ENCODE data around the gene NAA15. TPM values are rescaled to one million over a fixed set of nuclear protein-coding genes. Genes with fewer than 3 reads are reported as not detected.
"Not testable (repeated sequence)": the region's sequence is repeated elsewhere in the genome, so short reads cannot be mapped to it uniquely, and the experiment has no call there.

The NAA15 gene
- total RNA-seq, 5 donors from 2014 or later (not counting 1 experiment from before 2014, with no cell fraction given), result 45.1 to 64.0 (median 50.7) TPM

- POLR2A ChIA-PET; H3K4me3 Mint-ChIP-seq; H3K27ac ChIP-seq (ENCODE audit: low read length); H3K27me3 ChIP-seq (replicated peaks in 1 of 2; ENCODE audit: control insufficient read depth in 2 of 2, extremely low read depth in 1 of 2, insufficient read depth in 2 of 2, low read length in 1 of 2); H3K9me3 ChIP-seq; ATAC-seq (replicated peaks in 1 of 4); H3K36me3 ChIP-seq (ENCODE audit: control insufficient read depth in 2 of 2, extremely low read depth in 1 of 2, insufficient read depth in 1 of 2, low read length in 1 of 2); CTCF ChIA-PET; H3K27me3 Mint-ChIP-seq; H3K4me3 ChIP-seq (ENCODE audit: control insufficient read depth in 1 of 2, extremely low read depth in 1 of 2, low read length in 1 of 2); H3K27ac Mint-ChIP-seq; DNase-seq; H3K4me1 ChIP-seq (ENCODE audit: control insufficient read depth in 1 of 2, extremely low read depth in 1 of 2, insufficient read depth in 2 of 2, low read length in 2 of 2): not testable (repeated sequence)
- peaks cover 49% of the 10 kb centered on the region for H3K36me3 Mint-ChIP-seq
- no CpG with 5 or more reads among the region's 5 CpGs for WGBS (ENCODE audit: insufficient coverage)
- H3K4me1 Mint-ChIP-seq, result peaks cover 37 to 43% (median 40%) of the 10 kb centered on the region in 3 donors
- H3K9me3 Mint-ChIP-seq, result peaks cover 6 to 17% (median 7%) of the 10 kb centered on the region in 3 donors
Observed at GRCh38 chr4:139464512-139464911, 163.2 kb downstream of the NAA15 start.

- DNase-seq, result no peak
- Histone ChIP-seq H3K9me3 (peaks cover 2% of the 10 kb centered on the region), H3K27me3 (replicated peaks in 1 of 2; ENCODE audit: control insufficient read depth in 2 of 2, extremely low read depth in 1 of 2, insufficient read depth in 2 of 2, low read length in 1 of 2) (no peaks in the 10 kb centered on the region), H3K27ac (ENCODE audit: low read length) (no peak overlapping the region), H3K4me1 (ENCODE audit: control insufficient read depth in 1 of 2, extremely low read depth in 1 of 2, insufficient read depth in 2 of 2, low read length in 2 of 2) (peaks cover 0 to 4% of the 10 kb centered on the region in 2 experiments), H3K4me3 (ENCODE audit: control insufficient read depth in 1 of 2, extremely low read depth in 1 of 2, low read length in 1 of 2) (no peak overlapping the region), H3K36me3 (ENCODE audit: control insufficient read depth in 2 of 2, extremely low read depth in 1 of 2, insufficient read depth in 1 of 2, low read length in 1 of 2) (no peaks in the 10 kb centered on the region)
- WGBS (ENCODE audit: insufficient coverage), result no CpG with 5 or more reads among the region's 4 CpGs
- no peak overlapping the region for H3K27ac Mint-ChIP-seq
- no peak for ATAC-seq (replicated peaks in 1 of 4)
- no peak overlapping the region for H3K4me3 Mint-ChIP-seq
- POLR2A ChIA-PET, result interaction anchor here in 1 of 2 donors (0.5 kb wide), 1 partner anchor 177 kb away, joined by 6 read pairs; no protein-coding TSS in a partner anchor
- no peaks in the 10 kb centered on the region for H3K27me3 Mint-ChIP-seq
- peaks cover 6 to 20% (median 7%) of the 10 kb centered on the region in 3 donors for H3K9me3 Mint-ChIP-seq
- CTCF ChIA-PET, result interaction anchor here in 1 of 2 donors (0.6 kb wide), 1 partner anchor 849 kb away, joined by 3 read pairs; no protein-coding TSS in a partner anchor
- peaks cover 50% of the 10 kb centered on the region for H3K36me3 Mint-ChIP-seq
- peaks cover 35 to 41% (median 41%) of the 10 kb centered on the region in 3 donors for H3K4me1 Mint-ChIP-seq
Observed at GRCh38 chr4:139465922-139466321, 164.6 kb downstream of the NAA15 start.

GRCh38 chr4:139468756-139469155 lies 167.5 kb downstream of the NAA15 start:
- CTCF ChIA-PET, result interaction anchor here in 1 of 2 donors (0.6 kb wide), 1 partner anchor 13 kb away, joined by 4 read pairs; no protein-coding TSS in a partner anchor
- H3K27me3 Mint-ChIP-seq; H3K36me3 ChIP-seq (ENCODE audit: control insufficient read depth in 2 of 2, extremely low read depth in 1 of 2, insufficient read depth in 1 of 2, low read length in 1 of 2); H3K27me3 ChIP-seq (replicated peaks in 1 of 2; ENCODE audit: control insufficient read depth in 2 of 2, extremely low read depth in 1 of 2, insufficient read depth in 2 of 2, low read length in 1 of 2); H3K4me3 Mint-ChIP-seq; H3K27ac Mint-ChIP-seq; H3K27ac ChIP-seq (ENCODE audit: low read length); H3K4me1 ChIP-seq (ENCODE audit: control insufficient read depth in 1 of 2, extremely low read depth in 1 of 2, insufficient read depth in 2 of 2, low read length in 2 of 2); DNase-seq; ATAC-seq (replicated peaks in 1 of 4); H3K9me3 ChIP-seq; H3K4me3 ChIP-seq (ENCODE audit: control insufficient read depth in 1 of 2, extremely low read depth in 1 of 2, low read length in 1 of 2); POLR2A ChIA-PET: not testable (repeated sequence)
- Mint-ChIP-seq H3K36me3 (peaks cover 61% of the 10 kb centered on the region), H3K9me3 (peaks cover 6 to 26% (median 7%) of the 10 kb centered on the region in 3 donors), H3K4me1 (peaks cover 29 to 37% (median 29%) of the 10 kb centered on the region in 3 donors)

- Mint-ChIP-seq H3K36me3 (peaks cover 58% of the 10 kb centered on the region), H3K27me3 (no peaks in the 10 kb centered on the region), H3K4me3 (no peak overlapping the region), H3K27ac (no peak overlapping the region), H3K4me1 (peaks cover 25 to 37% (median 29%) of the 10 kb centered on the region in 3 donors), H3K9me3 (peaks cover 6 to 26% (median 7%) of the 10 kb centered on the region in 3 donors)
- CTCF ChIA-PET, result interaction anchor here in 1 of 2 donors (0.6 kb wide), 1 partner anchor 13 kb away, joined by 4 read pairs; no protein-coding TSS in a partner anchor
- Histone ChIP-seq H3K27ac (ENCODE audit: low read length) (no peak overlapping the region), H3K36me3 (ENCODE audit: control insufficient read depth in 2 of 2, extremely low read depth in 1 of 2, insufficient read depth in 1 of 2, low read length in 1 of 2) (peaks cover 0 to 9% of the 10 kb centered on the region in 2 donors), H3K4me1 (ENCODE audit: control insufficient read depth in 1 of 2, extremely low read depth in 1 of 2, insufficient read depth in 2 of 2, low read length in 2 of 2) (peaks cover 0 to 4% of the 10 kb centered on the region in 2 experiments), H3K27me3 (replicated peaks in 1 of 2; ENCODE audit: control insufficient read depth in 2 of 2, extremely low read depth in 1 of 2, insufficient read depth in 2 of 2, low read length in 1 of 2) (no peaks in the 10 kb centered on the region), H3K9me3 (peaks cover 2% of the 10 kb centered on the region), H3K4me3 (ENCODE audit: control insufficient read depth in 1 of 2, extremely low read depth in 1 of 2, low read length in 1 of 2) (no peak overlapping the region)
- POLR2A ChIA-PET, result no interaction called here
- ATAC-seq (replicated peaks in 1 of 4) (no peak), DNase-seq (no peak)
- WGBS (ENCODE audit: insufficient coverage), result 88% methylated on average over 1 of the region's 2 CpGs
Observed at GRCh38 chr4:139469216-139469615, 167.9 kb downstream of the NAA15 start.

Other genes starting within 250 kb of the NAA15 start
- gene ELF2, start 124.3 kb upstream of the NAA15 start, total RNA-seq, result 10 to 100 TPM; 52.8 to 78.1 (median 54.0) TPM
- under 1 TPM in 4 of 5 donors, not detected in 1; 0.25 to 0.61 (median 0.39) TPM for gene MGARP, start 21.3 kb upstream of the NAA15 start, total RNA-seq
- gene NDUFC1, start 972 bp downstream of the NAA15 start, total RNA-seq, result 10 to 100 TPM; 19.6 to 29.1 (median 26.8) TPM
- 10 to 100 TPM; 11.9 to 17.9 (median 12.8) TPM for gene RAB33B, start 152.6 kb downstream of the NAA15 start, total RNA-seq

Measured in T-cell (primary cell).